SU-DHL-6 (cell line): ENCODE measurements around the gene ATG16L1.

ENCODE experiments used
- H2AFZ ChIP-seq: fragments of 200-600 bp; sonication (generic); 2 replicates; pipeline ENCODE4 v1.6.1; 2014; ENCODE audit warnings: low read depth, mild to moderate bottlenecking, moderate library complexity, mixed read lengths, antibody characterized with exemption, low read length; ENCODE audit not compliant: severe bottlenecking
- H3F3A ChIP-seq: fragments of 200-600 bp; shearing (Covaris generic); 2 replicates; pipeline ENCODE4 v1.6.0; 2016; ENCODE audit warnings: antibody characterized with exemption, mild to moderate bottlenecking; ENCODE audit not compliant: insufficient read depth
- H3K27ac ChIP-seq: fragments of 200-600 bp; sonication (generic); 2 replicates; pipeline ENCODE4 v1.5.1; 2016; ENCODE audit warnings: low read depth, mild to moderate bottlenecking, low read length, moderate library complexity, mixed read lengths
- H3K27me3 ChIP-seq: fragments of 200-600 bp; sonication (generic), shearing (Covaris generic); 2 replicates; pipeline ENCODE4 v1.6.0; 2014; ENCODE audit warnings: mild to moderate bottlenecking, low read length
- H3K36me3 ChIP-seq: fragments of 200-600 bp; sonication (generic); 2 replicates; pipeline ENCODE4 v1.6.1; 2014; ENCODE audit warnings: mild to moderate bottlenecking, low read length, mixed read lengths
- H3K4me2 ChIP-seq: fragments of 300-600, 200-600 bp; shearing (Covaris generic), sonication (generic); 2 replicates; pipeline ENCODE4 v1.6.0; 2014; ENCODE audit warnings: low read length, low read depth, mild to moderate bottlenecking; ENCODE audit not compliant: poor library complexity, severe bottlenecking
- H3K4me3 ChIP-seq: fragments of 200-600 bp; sonication (generic); 2 replicates; pipeline ENCODE4 v1.5.1; 2014; ENCODE audit warnings: antibody characterized with exemption, low read length, mild to moderate bottlenecking, mixed read lengths; ENCODE audit not compliant: insufficient read depth, poor library complexity, severe bottlenecking
- H3K79me2 ChIP-seq: fragments of 200-600 bp; sonication (generic); 2 replicates; pipeline ENCODE4 v1.6.1; 2014; ENCODE audit warnings: mild to moderate bottlenecking, low read length, moderate library complexity; ENCODE audit not compliant: insufficient read depth
- H3K9ac ChIP-seq: fragments of 200-600 bp; sonication (generic); 2 replicates; pipeline ENCODE4 v1.7.0; 2014; ENCODE audit warnings: mild to moderate bottlenecking, low read length
- H3K9me2 ChIP-seq: fragments of 200-600 bp; sonication (generic); replicated peaks from 2 replicates; pipeline ENCODE4 v1.6.1; 2014; ENCODE audit warnings: low read length; ENCODE audit not compliant: insufficient read depth
- H3K9me3 ChIP-seq: fragments of 200-600 bp; sonication (generic); 2 replicates; pipeline ENCODE4 v1.6.1; 2014; ENCODE audit warnings: low read length, mixed read lengths; ENCODE audit not compliant: insufficient read depth
- H4K20me1 ChIP-seq: fragments of 200-600 bp; sonication (generic); 2 replicates; pipeline ENCODE4 v1.6.1; 2014; ENCODE audit warnings: low read depth, mild to moderate bottlenecking, antibody characterized with exemption, low read length, moderate library complexity, mixed read lengths
- EZH2phosphoT487 ChIP-seq: fragments of 200-600 bp; sonication (generic), shearing (Covaris generic); conservative IDR thresholded peaks from 2 replicates; pipeline ENCODE4 v1.6.1; 2018; ENCODE audit warnings: mild to moderate bottlenecking, antibody characterized with exemption, low read length, moderate library complexity, mixed read lengths
- TF ChIP-seq, protein P1 (sequence below): fragments of 200-600 bp; sonication (generic); IDR thresholded peaks from one replicate; pipeline ENCODE4 v1.5.1; 2017; ENCODE audit warnings: antibody characterized with exemption, mild to moderate bottlenecking, low read length, moderate library complexity; ENCODE audit not compliant: insufficient read depth, poor library complexity, severe bottlenecking

The ATG16L1 gene

GRCh38 chr2:233311241-233311926 lies 59.9 kb downstream of the ATG16L1 start:
- no peaks in the 10 kb centered on the region for H3F3A ChIP-seq
- H3K4me2 ChIP-seq = no peak overlapping the region
- TF ChIP-seq, protein P1, sequence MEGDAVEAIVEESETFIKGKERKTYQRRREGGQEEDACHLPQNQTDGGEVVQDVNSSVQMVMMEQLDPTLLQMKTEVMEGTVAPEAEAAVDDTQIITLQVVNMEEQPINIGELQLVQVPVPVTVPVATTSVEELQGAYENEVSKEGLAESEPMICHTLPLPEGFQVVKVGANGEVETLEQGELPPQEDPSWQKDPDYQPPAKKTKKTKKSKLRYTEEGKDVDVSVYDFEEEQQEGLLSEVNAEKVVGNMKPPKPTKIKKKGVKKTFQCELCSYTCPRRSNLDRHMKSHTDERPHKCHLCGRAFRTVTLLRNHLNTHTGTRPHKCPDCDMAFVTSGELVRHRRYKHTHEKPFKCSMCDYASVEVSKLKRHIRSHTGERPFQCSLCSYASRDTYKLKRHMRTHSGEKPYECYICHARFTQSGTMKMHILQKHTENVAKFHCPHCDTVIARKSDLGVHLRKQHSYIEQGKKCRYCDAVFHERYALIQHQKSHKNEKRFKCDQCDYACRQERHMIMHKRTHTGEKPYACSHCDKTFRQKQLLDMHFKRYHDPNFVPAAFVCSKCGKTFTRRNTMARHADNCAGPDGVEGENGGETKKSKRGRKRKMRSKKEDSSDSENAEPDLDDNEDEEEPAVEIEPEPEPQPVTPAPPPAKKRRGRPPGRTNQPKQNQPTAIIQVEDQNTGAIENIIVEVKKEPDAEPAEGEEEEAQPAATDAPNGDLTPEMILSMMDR = no peak
- TF ChIP-seq EZH2phosphoT487 = no peak
- no peaks in the 10 kb centered on the region for H3K27me3 ChIP-seq
- H3K9me3 ChIP-seq = no peaks in the 10 kb centered on the region
- no peaks in the 10 kb centered on the region for H3K79me2 ChIP-seq
- no peaks in the 10 kb centered on the region for H3K36me3 ChIP-seq
- H3K9me2 ChIP-seq = no peaks in the 10 kb centered on the region
- no peaks in the 10 kb centered on the region for H4K20me1 ChIP-seq
- H3K9ac ChIP-seq = no peak overlapping the region
- H3K27ac ChIP-seq = no peak overlapping the region
- H2AFZ ChIP-seq = no peak overlapping the region
- H3K4me3 ChIP-seq = no peak overlapping the region

DNA sequence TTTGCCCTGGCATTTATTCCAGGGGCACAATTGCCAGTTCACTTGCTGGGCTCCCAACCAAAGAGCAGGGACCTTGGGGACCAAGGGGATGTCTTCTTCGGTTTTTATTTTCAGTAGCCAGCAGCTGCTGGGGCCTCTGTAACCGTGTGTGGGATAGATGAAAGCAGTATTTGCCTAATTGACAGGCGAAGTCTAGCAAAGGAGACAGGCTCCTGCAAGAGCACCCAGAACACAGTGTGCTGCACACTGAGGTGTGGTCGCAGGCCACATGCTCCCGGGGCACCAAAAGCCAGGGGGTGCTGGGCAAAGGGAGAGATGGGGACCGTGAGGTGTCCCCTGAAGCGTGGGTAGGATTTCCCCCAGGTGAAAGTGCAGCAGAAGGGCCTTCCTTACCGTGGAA lies 61.4 kb downstream of the ATG16L1 start:
- TF ChIP-seq, protein P1 = no peak
- TF ChIP-seq EZH2phosphoT487 = no peak
- Histone ChIP-seq H2AFZ (no peak overlapping the region), H3K9me2 (no peaks in the 10 kb centered on the region), H3K27ac (no peak overlapping the region), H3K79me2 (no peaks in the 10 kb centered on the region), H3K9ac (no peak overlapping the region), H3K9me3 (no peaks in the 10 kb centered on the region), H3K36me3 (no peaks in the 10 kb centered on the region), H3K27me3 (no peaks in the 10 kb centered on the region), H4K20me1 (no peaks in the 10 kb centered on the region), H3K4me3 (no peak overlapping the region), H3K4me2 (no peak overlapping the region), H3F3A (no peaks in the 10 kb centered on the region)

DNA sequence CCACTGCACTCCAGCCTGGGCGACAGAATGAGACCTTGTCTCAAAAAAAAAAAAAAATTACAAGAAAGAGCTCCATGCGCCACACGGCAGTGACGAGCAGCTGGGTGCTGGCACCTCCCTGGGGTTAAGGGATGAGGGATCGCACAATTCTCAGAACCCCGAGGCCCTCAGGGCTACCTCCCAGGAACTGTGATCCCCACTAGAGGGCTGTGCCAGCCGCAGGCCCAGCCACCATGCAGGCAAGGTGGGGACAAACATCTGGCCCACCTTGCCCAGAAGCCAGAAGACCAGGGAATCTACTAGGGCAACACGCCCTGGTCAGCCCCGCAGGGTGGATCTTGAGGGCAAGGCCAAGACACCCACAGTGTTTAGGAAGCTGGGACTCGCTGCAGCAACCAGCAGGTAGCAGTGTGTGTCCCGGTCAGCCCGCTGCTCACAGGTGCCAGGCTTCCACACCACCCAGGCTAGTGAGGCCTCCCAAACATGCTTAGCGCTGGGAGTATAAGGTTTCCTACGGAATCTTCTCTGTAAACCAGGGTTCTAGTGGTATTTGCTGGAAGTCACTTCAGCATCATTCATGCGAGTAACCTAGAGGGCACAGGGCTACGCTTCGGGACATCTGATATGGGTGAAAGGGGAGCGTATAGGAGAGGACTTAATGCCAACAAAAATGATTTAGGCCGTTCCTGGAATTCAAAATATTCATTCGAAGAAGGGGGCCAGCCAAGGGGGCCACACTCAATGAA lies 62.9 kb downstream of the ATG16L1 start:
- Histone ChIP-seq H3K27ac (no peak overlapping the region), H4K20me1 (no peaks in the 10 kb centered on the region), H2AFZ (no peak overlapping the region), H3K27me3 (no peaks in the 10 kb centered on the region), H3K9ac (no peak overlapping the region), H3K9me2 (no peaks in the 10 kb centered on the region), H3K79me2 (no peaks in the 10 kb centered on the region), H3K4me2 (no peak overlapping the region), H3K4me3 (no peak overlapping the region), H3F3A (no peaks in the 10 kb centered on the region), H3K9me3 (no peaks in the 10 kb centered on the region), H3K36me3 (no peaks in the 10 kb centered on the region)
- no peak for TF ChIP-seq EZH2phosphoT487
- TF ChIP-seq, protein P1 = no peak
